Stomach (tissue), 4 donors: ENCODE data around the gene OR10J4.

Source experiments
- CTCF ChIP-seq, 7 experiments: fragments of 450-650 bp in 4 of 7; fragments of 200-600 bp in 3 of 7; sonication (generic) in 3 of 7; IDR thresholded peaks; one replicate each; pipeline ENCODE4 v1.5.1; 2016 to 2019; ENCODE audit warnings: antibody characterized with exemption in 7 of 7, control low read depth in 2 of 7, mild to moderate bottlenecking in 1 of 7
- POLR2AphosphoS5 ChIP-seq, 3 donors: sonication (generic); formaldehyde crosslinking; IDR thresholded peaks; one replicate each; pipeline ENCODE4 v1.6.1; 2016; ENCODE audit warnings: antibody characterized with exemption in 3 of 3

DNA sequence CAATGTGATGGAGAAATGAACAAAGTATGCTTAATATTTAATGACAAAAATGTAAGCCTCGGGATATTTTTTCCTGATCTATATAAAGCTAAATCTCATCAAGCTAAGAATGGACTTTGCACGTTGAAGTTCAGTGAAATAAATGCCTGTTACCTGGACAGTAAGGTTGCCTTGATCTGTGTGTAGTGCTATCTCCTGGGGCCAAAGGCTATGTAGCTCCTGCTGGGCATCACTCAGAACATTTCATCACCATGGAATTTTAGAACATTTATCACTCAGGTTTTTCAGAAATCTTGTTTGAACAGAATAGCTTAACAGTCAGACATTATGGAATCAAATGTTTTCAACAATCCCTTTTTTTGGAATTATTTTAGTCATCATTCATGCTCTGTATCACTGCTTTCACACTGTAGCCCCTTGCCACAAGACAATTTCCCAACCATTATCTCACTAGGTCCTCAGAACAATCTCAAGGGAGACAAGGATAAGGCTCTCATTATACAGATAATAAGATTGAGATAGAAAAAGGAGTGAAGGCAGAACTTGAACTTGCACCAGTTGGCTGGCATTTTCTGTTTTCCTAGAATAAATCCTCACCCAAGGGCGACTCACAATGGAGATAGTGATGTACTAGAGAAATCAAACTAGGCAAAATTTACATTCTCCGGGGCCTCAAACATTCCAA, 11.2 kb downstream of the OR10J4 start:
- TF ChIP-seq POLR2AphosphoS5 (IDR thresholded peaks at IDR 0.05) (no peak), CTCF (IDR thresholded peaks at IDR 0.05) (no peak)
